Stimulated activated CD4-positive, alpha-beta T cell treated with anti-CD3 and anti-CD28 coated beads, Interleukin-1b, Interleukin-23, amount 100 ng/mL, for 24 hours (primary cell): ENCODE results near the gene TRIM14.

ENCODE experiments used
- DNase-seq, 4 experiments: peaks; one replicate each; pipeline ENCODE4 v3.0.0-alpha.2; 2020; ENCODE audit warnings: low read depth in 4 of 4, low spot score in 1 of 4

TRIM14 gene

GRCh38 chr9:98118640-98119601, at the start of gene TRIM14:
Gene TRIM14 (minus strand): TSS chr9:98119222. CDS start chr9:98119188, 34 bp downstream.
- DNase-seq = peak in 3 of 4 experiments; percentile 33 to 62 (median 43)

DNA sequence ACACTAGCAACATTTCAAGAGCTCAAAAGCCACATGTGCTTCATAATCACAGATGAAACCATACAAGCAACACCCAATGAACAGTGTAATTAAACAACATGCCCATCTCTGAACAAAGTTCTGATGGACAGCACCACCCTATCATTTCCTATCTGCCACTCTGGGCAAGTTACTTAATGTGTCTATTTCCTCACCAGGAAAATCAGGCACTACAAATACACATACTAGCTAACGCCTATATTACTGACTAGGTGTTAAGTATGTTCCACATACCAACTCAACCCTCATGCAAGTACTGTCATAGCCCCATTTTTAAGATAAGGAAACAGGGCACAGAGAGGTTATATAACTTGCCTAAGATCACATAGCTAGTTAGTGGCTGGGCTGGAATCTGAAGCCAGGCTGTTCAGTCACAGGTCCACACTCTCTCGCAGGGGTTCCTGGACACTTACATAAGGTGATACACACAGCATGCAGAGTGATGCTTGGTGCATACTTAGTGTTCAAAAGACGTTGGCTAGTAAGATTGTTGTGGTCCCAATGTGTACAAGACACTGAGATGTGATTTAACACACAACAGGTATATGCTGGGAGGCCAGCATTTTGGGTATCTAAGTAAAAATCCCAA, 49.2 kb upstream of the TRIM14 start:
- no peak for DNase-seq

GRCh38 chr9:98164912-98165311, 45.9 kb upstream of the TRIM14 start:
- DNase-seq = no peak

GRCh38 chr9:98162613-98163012, 43.6 kb upstream of the TRIM14 start:
- no peak for DNase-seq

- no peak for DNase-seq
Measured at GRCh38 chr9:98161851-98162250, 42.8 kb upstream of the TRIM14 start.

DNA sequence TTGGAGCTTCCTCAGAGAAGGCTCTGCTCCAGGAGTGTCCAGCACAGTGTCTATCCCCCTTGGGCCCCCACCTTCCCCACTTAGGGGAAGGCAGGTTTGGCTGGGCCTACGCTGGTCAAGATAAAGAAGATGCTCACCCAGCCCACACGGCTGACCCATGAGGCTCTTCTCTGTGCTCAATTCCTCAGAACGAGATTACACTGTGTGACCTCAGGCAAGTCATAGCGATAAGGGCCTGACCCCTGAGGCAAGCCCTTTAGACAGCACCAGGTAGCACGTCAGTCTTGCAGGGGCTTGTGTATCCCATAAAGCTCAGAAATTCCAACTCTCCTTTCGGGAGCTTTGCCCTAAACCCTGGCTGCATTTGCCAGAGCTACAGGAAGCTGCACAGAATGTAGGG, 40.8 kb upstream of the TRIM14 start:
- DNase-seq = no peak

- no peak for DNase-seq
Measured at GRCh38 chr9:98159301-98159700, 40.3 kb upstream of the TRIM14 start.

- DNase-seq = no peak
Measured at GRCh38 chr9:98158071-98158831, 39.2 kb upstream of the TRIM14 start.

- no peak for DNase-seq
Measured at GRCh38 chr9:98157372-98157771, 38.4 kb upstream of the TRIM14 start.

DNA sequence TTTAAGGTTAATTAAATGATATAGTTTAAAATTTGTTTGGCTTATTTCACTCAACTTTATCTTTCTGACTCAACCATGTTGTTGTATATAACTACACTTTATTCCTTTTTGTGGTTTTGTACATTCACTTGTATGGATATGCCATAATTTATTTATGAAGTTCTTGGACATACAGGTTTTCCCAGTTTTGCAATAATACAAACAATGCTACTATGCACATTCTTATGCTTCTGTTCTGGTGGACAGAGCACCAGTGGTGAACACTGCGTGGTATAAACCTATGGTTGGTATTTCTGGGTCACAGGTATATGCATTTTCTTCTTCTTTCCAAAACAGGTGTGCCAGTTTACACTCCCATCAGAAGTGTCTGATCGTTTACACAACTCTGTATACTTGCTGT, 35.7 kb upstream of the TRIM14 start:
- DNase-seq = no peak

GRCh38 chr9:98152526-98152925, 33.5 kb upstream of the TRIM14 start:
- no peak for DNase-seq

- DNase-seq = no peak
Measured at GRCh38 chr9:98150721-98151120, 31.7 kb upstream of the TRIM14 start.

GRCh38 chr9:98150164-98150563, 31.1 kb upstream of the TRIM14 start:
- no peak for DNase-seq

GRCh38 chr9:98149422-98149821, 30.4 kb upstream of the TRIM14 start:
- no peak for DNase-seq

GRCh38 chr9:98148486-98148885, 29.5 kb upstream of the TRIM14 start:
- DNase-seq = no peak

DNA sequence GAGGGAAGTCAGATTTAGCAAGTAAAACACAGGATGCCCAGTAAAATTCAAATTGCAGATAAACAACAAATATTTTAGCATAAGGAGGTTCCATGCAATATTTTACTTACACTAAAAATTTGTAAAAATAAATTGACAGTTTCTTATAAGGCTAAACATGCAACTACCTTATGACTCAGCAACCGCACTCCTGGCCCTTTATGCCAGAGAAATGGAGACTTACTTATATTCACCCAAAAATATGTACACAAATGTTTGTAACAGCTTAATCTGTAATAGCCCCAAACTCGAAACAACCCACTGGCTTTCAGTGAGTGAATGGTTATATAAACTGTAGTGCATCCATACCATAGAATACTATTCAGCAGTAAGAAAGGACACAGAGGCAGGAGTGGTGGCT, 28.6 kb upstream of the TRIM14 start:
- DNase-seq = no peak

DNA sequence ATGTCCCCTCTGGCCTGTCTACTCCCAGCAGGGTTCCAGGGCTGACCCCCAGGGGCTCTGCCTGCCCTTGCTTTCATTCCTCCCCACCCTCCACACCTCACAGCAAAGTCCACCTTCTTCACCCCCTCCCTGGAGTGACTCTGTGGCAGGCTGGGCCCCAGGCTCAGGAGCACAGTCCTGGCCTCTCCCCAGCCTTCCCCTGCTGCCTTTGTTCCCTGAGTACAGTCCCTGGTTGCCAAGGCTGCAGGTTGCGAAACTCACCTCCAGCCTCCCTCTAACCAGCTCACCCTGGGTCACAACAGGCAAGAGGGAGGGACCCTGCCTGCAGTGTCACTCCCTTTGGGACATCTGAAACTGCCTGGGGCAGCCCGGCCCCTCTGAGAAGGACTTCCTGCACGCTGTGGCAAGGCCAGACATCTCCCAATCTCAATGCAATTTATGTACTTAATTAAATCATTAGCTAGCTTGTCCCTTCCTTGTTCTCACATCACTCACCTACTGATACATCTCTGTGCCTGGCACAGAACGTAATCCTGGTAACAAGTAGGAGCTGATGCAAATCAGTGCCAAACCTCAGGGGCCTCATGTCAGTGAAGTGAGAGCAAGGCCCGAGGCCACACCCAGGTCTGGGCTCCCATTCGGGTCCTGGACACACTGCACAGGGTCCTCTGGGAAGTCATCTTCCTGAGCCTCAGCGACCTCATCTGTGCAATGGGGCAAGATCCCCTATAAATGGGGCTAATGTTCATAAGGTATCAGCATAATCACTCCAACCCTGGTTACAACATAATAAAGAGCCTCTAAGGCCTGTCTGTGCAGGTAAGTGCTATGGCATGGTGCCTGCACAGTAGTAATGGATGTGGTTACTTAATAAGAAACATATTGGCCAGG, 27.3 kb upstream of the TRIM14 start:
- DNase-seq = no peak

DNA sequence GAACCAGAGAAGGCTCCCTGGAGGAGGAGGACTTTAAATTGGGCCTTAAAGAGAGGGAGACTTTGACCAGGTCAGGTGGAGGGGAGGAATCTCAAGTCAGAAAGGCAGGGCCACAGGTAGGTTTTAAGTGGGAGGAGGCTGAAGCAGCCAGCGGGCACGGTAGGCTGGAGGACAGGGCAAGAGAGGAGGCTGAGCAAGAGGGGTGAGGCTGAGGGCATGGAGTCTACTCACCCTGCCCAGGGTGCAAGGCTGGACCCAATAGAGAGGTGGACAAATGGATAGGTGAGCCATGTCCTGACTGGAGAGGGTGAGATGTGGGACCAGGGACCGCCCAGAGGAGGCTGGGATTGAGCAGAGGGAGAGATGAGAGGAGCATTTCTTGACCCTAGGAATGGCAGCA, 25.6 kb upstream of the TRIM14 start:
- DNase-seq = no peak

DNA sequence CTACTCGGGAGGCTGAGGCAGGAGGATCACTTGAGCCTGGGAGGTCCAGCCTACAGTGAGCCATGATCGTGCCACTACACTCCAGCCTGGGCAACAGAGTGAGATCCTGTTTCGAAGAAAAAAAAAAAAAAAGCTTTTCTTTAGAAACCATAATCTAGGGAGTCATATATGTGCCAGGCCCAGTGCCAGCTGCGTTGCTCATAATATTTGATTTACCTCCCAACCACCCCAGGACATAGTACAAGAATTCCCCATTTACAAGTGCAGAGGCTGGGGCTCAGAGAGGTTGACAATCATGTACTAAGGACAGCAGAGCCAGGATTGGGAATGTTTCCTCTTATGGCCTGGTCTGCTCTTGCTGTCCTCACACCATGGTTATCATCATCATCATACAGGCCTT, 25.1 kb upstream of the TRIM14 start:
- DNase-seq = no peak

GRCh38 chr9:98142925-98143481, 24.0 kb upstream of the TRIM14 start:
- DNase-seq = no peak
